GM19463 (cell line): ENCODE measurements around the gene CTIF.
A peak's percentile ranks its signal among the peaks of the same experiment; 100 is the strongest.

Experiments used
- ATAC-seq: cut with Tn5 transposase; IDR thresholded peaks from one replicate; pipeline ENCODE4 v1.9.1; 2021; ENCODE audit warnings: mild to moderate bottlenecking, moderate library complexity; ENCODE audit not compliant: unreplicated experiment

CTIF gene

GRCh38 chr18:48617844-48618497 is 79.1 kb downstream of the CTIF start:
- ATAC-seq: no peak

GRCh38 chr18:48619016-48619415 is 80.2 kb downstream of the CTIF start:
- no peak for ATAC-seq

GRCh38 chr18:48619501-48619900 is 80.7 kb downstream of the CTIF start:
- no peak for ATAC-seq

- ATAC-seq: no peak
These were observed 81.2 kb downstream of the CTIF start for GRCh38 chr18:48620071-48620470.

GRCh38 chr18:48621240-48621639 is 82.4 kb downstream of the CTIF start:
- ATAC-seq: no peak

GRCh38 chr18:48621815-48622555 is 83.2 kb downstream of the CTIF start:
- ATAC-seq: no peak

GRCh38 chr18:48622911-48623431 is 84.1 kb downstream of the CTIF start:
- peak; percentile 53 for ATAC-seq

- ATAC-seq: no peak
These were observed 84.8 kb downstream of the CTIF start for GRCh38 chr18:48623468-48624235.

GRCh38 chr18:48624856-48625255 is 86.0 kb downstream of the CTIF start:
- ATAC-seq: no peak

GRCh38 chr18:48627216-48627615 is 88.4 kb downstream of the CTIF start:
- no peak for ATAC-seq

- no peak for ATAC-seq
These were observed 91.0 kb downstream of the CTIF start for GRCh38 chr18:48629730-48630324.

- no peak for ATAC-seq
These were observed 93.0 kb downstream of the CTIF start for GRCh38 chr18:48631851-48632250.

GRCh38 chr18:48632676-48633257 is 93.9 kb downstream of the CTIF start:
- no peak for ATAC-seq

- no peak for ATAC-seq
These were observed 95.7 kb downstream of the CTIF start for GRCh38 chr18:48634491-48634890.

- no peak for ATAC-seq
These were observed 96.1 kb downstream of the CTIF start for GRCh38 chr18:48634975-48635374.

- no peak for ATAC-seq
These were observed 97.0 kb downstream of the CTIF start for GRCh38 chr18:48635806-48636205.

GRCh38 chr18:48636436-48636835 is 97.6 kb downstream of the CTIF start:
- no peak for ATAC-seq

- no peak for ATAC-seq
These were observed 98.5 kb downstream of the CTIF start for GRCh38 chr18:48637081-48637990.

- ATAC-seq: no peak
These were observed 99.6 kb downstream of the CTIF start for GRCh38 chr18:48638451-48638850.
